Stimulated activated CD8-positive, alpha-beta memory T cell treated with anti-CD3 and anti-CD28 coated beads, Interleukin-4, amount 100 ng/mL, for 24 hours (primary cell): ENCODE measurements around the gene KLHL21.
"Not testable (repeated sequence)": the region's sequence is repeated elsewhere in the genome, so short reads cannot be mapped to it uniquely, and the experiment has no call there.

ENCODE experiments used
- DNase-seq: peaks from one replicate; pipeline ENCODE4 v3.0.0-alpha.2; 2020; ENCODE audit warnings: low read depth

Gene KLHL21, protein sequence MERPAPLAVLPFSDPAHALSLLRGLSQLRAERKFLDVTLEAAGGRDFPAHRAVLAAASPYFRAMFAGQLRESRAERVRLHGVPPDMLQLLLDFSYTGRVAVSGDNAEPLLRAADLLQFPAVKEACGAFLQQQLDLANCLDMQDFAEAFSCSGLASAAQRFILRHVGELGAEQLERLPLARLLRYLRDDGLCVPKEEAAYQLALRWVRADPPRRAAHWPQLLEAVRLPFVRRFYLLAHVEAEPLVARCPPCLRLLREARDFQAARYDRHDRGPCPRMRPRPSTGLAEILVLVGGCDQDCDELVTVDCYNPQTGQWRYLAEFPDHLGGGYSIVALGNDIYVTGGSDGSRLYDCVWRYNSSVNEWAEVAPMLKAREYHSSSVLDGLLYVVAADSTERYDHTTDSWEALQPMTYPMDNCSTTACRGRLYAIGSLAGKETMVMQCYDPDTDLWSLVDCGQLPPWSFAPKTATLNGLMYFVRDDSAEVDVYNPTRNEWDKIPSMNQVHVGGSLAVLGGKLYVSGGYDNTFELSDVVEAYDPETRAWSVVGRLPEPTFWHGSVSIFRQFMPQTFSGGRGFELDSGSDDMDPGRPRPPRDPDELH

DNA sequence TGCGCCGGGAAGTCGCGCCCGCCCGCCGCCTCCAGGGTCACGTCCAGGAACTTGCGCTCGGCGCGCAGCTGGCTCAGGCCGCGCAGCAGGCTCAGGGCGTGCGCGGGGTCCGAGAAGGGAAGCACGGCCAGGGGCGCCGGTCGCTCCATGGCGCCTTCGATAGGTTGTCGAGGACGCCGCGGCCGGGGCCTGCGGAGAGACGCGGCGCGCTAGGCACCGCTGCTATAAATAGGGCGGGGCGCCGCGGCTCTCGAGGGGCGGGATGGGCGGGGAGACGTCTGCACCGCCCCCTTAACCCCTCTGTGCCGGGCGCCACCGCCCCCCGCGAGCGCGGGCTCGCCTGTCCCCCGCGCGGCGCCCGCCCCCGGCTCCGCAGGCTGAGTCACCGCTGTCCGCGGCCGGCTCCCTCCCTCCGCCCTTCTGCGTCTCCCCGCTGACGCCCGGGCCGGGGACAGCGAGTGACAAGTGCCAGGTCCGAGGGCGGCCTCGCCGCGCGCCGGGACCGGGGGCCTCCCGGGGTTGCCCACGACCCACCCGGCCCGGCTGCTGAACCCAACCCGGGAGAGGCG lies at the start of gene KLHL21:
KLHL21 (minus strand) TSS at position 201 of the 569 bp plus-strand sequence; CDS start at position 149, 52 bp downstream.
- DNase-seq, result peak; percentile 83

DNA sequence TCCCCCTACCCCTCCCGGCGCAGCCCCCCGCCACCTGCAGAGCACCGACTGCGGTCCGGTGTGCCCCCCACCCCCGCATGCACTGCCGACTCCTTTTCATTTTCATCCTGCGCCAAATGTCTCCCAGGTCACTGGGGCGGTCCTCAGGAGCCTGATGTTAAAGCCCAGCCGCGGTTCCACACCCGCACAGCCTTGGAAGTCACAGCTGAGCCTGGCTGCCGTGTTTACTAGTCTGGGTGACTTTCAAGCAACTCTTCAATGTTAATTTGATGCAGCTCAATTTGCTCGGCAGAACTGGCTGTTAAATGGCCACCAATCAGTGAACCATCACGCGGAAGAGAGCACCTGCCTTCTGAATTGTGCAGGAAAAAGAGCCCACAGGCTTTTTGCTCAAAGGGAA lies 49.2 kb upstream of the KLHL21 start:
- DNase-seq, result no peak

DNA sequence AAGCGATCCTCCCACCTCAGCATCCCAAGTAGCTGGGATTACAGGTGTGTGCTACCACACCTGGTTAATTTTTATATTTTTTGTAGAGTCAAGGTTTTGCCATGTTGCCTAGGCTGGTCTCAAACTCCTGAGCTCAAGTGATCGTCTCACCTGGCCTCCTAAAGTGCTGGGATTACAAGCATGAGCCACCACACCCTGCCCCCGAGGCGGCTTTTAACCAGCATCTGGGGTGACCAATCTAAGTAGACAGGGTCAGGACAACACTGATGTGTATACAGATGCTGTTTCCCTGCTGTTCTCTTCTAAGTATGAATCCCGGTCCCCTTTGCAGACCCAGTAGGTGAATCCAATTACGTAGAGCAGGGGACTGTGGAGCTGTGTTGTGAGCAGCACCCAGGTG lies 45.9 kb upstream of the KLHL21 start:
- DNase-seq, result no peak

DNA sequence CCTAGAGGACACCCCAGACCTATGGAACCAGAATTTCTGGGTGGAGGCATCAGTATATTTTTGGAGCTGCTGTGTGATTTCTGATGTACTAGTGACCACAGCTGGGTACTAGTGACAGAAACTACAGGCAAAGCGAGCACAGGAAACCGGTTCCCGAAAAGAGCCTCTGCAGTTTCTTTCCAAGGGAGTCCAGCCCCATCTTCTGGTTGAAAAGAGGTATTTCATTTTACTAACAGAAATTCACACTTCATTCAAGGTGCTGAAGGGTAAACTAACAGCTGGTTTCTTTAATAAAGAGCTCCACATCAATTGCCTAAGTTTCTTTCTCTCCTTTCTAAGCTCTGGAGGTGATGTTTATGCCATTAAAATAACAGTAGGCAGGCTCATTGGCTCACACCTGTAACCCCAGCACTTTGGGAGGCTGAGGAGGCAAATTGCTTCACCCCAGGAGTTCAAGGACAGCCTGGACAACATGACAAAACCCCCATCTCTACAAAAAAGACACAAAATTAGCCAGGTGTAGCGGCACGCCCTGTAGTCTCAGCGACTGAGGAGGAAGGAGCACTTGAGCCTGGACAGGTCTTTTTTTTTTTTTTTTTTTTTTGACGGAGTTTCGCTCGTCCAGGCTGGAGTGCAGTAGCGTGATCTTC lies 44.0 kb upstream of the KLHL21 start:
- DNase-seq, result no peak

DNA sequence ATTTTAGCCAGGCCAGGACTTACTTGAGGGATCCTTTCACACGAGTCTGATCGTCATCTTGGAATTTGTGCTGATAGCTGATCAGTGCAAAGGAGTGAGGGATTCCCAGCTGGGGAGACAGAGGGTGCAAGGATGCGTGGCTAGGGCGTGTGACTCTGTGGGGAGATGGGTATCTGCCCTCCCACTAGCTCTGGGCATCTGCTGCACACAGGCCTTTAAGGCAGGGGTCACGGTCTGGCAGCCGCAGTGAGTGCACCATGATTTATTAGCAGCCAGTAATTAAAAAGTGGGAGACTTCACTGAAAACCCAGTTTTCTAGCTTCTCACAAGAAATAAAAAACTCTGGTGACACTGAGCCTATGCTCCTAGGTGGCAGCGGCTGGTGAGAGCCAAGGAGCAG lies 42.3 kb upstream of the KLHL21 start:
- DNase-seq, result no peak

DNA sequence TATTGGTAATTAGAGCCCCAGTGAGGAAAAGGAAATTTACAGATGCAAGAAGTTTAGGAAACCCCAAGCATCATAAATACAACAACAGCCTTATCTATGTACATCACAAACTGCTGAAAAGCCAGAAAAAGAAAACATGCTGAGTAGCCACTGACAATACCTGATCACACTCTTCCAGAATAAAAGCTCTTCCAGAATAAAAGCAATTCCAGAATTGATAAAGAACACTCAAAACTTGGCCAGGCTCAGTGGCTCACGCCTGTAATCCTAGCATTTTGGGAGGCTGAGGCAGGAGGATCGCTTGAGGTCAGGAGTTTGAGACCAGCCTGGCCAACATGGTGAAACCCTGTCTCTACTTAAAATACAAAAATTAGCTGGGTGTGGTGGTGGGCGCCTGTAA lies 38.2 kb upstream of the KLHL21 start:
- DNase-seq, result not testable (repeated sequence)

DNA sequence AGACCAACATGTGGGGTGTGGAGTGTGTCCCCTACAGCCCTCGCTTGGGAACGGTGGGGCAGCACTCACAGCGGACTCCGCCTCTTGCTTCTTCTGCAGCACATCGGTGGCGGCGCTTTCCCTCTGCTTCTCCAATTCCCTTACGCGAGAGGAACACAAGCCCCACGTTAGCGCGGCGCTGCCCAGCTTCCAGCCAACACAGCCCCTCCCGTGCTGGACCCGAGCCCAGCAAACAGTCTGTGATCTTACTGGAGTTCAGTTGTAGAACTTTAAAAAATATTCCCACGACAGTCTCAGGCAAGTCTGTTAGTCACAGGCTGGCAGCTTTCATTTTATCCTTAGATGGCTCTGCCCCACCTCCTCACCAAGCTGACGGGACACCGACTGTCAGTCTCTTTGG lies 35.6 kb upstream of the KLHL21 start:
- no peak for DNase-seq

DNA sequence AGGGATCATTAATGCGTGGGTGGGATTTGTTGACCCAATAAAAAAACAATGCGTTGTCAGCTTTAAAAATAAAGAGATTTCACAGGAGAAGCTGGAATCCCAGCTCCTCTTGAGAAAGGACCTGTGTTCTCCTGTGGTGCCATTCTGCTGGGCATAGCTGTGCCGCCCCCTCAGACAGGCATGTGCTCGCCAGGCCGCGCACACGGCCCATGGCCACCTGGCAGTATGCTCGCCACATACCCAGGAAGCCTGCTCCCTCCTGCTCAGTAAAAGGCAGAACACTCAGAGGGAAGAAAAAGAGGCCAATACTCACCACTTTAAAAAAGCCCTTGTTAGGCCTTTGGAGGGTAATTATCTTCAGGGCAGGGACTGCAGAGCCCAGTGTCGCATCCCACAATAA lies 35.1 kb upstream of the KLHL21 start:
- no peak for DNase-seq

DNA sequence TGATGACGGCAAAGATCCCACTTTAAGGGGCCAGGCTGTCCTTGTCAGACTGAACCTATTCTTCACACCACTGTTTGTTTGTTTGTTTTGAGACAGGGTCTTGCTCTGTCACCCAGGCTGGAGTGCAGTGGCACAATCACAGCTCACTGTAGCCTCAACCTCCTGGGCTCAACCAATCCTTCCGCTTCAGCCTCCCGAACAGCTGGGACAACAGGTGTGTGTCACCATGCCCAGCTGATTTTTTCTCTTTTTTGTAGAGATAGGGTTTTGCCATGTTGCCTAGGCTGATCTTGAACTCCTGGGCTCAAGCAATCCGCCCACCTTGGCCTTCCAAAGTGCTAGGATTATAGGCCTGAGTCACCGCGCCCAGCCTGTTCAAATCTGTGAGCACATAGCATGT lies 34.1 kb upstream of the KLHL21 start:
- DNase-seq, result not testable (repeated sequence)

DNA sequence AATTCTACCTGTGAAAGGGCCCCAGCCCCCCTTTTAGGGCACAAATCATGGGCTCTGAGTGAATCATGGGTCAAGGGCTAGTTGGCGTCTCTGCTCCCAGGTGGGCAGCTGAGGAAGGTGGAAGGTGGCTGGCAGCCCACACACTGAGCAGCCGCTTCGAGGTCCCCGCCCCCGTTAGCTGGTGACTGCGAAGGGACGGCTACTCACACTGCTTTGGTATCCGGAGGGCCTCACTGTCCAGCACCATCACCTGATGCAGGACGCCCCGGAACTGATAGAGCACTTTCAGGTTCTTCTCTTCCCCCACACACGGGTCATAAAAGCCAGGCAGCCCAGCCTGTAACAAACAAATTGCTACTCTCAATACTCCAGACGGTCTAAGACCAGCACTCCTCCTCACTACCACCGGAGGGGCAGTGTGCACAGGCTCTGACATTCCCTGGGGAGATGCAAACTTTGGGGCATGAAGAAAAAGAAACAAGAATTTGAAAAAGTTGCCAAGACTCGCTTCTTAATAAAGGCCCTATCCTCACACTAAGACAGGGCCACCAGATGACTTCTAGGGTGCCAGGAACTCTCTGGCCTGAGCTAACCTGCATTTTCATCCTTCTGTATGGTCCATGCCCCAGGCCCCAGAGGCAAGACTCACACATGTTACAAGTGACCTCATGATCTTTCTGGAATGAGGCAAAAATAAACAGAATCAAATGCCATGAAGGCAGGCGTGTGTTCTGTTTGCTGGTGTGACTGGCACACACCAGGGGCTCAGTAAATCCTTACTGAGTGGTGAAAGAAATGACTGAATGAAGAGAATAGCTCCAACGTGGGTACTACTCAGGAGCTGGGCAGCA lies 33.5 kb upstream of the KLHL21 start:
- no peak for DNase-seq

DNA sequence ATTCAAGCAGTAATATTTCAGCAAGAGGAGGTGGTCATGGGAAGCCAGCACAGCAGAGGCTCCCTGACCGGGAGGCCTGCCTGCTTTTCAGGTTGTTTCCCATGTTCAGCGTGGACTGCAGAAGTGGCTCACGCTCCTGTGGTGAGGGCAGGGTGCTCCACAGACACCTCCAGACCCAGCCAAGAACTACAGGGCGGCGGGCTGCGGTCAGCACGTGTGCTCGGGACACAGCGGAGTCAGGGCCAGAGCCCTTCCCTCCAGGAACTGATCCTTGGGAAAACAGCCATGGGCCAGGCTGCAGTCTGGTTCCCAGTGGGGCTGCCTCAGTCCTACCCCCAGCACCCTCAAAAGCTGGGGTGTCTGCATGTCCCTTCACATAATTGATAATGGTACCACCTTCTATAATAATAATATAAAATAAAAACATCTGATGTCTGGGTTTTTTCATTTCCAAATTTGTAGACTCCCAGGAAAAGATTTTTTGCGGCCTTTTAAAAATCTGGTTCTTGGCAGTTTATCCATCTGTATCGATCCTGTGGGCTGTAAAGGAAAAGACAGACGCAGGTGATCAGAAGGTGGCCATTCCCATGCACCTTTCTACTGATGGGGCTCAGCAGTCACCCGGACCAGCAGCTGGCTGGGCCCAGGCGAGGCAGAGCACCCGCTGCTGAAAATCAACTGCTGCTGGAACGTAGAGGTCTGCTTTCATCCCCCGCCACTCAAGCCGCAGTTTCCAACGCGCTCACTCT lies 32.7 kb upstream of the KLHL21 start:
- no peak for DNase-seq

DNA sequence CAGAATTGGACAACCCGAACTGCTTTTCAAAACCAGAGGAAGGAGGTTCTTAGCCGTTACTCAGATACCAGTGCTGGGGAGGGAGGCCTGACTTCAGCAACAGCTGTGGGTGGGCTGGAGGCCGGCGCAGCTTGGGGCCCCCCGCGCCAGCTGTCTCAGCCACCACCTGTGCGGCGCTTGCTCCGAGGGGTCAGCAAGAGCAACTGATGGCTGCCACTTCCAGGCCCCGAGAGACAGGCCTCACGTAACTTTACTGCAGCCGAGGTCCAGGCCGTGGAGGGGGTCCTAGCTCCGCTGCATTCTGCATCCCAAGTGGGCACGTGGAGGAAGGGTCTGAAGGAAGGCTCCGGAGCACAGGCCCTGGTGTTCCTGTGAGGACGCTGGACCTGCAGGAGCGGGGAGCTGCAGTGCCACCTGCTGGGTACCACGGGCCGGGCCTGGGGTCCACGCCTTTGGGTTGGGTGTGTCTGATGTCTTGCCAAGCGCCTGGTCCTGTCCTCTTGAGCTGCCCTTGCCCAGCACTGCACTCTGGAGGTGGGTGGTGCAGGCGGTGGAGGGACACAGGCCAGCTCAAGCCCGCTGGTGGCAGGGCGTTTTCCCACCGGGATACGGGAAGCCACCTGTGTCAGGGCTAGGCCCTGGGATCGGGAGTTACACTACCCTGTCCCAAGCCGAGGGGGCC lies 31.8 kb upstream of the KLHL21 start:
- DNase-seq, result peak; percentile 35

DNA sequence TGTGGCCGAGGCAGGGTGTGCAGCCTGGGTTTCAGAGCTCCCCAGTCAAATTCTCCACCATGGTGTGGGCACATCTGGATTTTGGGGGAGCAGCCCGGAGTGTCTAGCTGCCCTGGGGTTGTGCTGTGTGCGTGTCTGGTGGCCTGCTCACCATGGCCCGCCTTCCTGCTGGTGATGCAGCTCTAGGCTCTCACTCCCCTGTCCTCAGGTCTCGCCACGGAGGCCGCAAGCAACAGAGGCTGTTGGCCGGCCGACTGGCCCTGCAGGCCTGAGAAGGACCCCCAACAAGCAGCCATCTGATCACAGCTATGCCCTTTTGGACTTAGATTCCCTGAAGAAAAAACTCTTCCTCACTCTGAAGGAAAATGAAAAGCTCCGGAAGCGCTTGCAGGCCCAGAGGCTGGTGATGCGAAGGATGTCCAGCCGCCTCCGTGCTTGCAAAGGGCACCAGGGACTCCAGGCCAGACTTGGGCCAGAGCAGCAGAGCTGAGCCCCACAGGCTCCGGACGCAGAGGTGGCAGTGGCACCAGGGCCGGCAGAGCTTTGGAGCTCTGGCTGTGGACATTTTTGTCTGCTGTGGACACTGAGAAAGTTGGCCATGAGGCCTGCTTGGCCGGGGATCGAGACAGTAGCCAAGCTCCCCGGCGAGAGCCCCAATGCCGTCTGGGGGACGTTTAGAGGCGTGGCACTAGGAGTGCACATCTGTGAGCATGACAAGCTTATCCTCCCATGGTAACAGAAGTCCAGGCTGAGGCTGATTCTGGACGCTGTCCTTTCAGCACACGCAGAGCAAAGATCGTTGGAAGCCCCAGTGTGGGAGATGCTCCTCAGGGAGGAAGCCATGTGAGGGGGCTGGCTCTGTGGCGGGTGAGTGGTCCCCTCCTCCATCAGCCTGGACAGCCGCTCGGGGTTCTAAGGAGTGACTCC lies 30.2 kb upstream of the KLHL21 start:
- DNase-seq, result no peak

DNA sequence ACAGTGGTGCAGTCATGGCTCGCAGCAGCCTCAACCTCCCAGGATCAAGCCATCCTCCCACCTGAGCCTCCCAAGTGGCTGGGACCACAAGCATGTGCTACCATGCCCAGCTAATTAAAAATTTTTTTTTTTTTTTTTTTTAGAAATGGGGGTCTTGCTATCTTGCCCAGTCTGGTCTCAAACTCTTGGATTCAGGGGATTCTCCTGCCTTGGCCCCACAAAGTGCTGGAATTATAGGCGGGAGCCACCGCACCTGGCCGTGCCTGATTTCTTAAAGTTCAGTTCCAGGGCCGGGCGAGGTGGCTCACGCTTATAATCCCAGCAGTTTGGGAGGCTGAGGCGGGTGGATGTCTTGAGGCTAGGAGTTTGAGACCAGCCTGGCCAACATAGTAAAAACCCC lies 28.4 kb upstream of the KLHL21 start:
- no peak for DNase-seq

DNA sequence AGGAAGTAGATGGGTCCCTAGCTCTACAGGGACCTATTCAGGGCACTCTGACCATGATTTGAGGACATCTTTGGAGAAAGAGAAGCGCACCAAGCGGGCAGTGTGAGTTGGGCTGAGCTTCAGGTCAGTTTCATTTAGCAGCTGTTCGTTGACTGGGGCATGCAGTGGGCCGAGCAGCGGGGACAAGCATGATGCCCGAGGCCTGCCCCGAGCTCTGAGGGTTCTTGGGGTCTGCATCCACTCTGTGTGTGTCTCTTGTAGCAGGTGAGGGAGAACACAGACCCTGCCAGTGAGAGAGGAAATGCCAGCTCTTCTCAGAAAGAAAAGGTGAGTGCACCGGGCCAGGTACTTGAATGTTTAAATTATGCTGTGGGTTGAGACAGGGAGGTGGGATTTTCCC lies 27.4 kb upstream of the KLHL21 start:
- DNase-seq, result no peak

DNA sequence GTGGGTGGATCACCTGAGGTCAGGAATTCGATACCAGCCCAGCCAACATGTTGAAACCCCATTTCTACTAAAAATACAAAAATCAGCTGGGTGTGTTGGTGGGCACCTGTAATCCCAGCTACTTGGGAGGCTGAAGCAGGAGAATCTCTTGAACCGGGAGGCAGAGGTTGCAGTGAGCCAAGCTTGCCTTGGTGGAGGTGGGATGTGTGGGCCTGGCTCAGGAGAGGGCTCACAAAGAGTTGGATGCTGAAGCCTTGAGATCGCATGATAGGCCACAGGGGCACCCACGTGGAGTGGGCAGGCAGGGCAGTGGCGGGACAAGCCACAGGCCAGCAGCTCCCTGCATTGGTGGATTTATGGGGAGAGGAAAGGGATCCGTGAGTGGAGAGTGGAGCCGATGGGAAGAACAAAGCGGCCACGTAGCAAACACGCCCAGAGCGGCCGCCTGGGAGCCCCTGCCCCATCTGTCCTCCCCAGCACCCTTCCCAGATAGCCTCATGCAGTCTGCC lies 26.4 kb upstream of the KLHL21 start:
- DNase-seq, result no peak

DNA sequence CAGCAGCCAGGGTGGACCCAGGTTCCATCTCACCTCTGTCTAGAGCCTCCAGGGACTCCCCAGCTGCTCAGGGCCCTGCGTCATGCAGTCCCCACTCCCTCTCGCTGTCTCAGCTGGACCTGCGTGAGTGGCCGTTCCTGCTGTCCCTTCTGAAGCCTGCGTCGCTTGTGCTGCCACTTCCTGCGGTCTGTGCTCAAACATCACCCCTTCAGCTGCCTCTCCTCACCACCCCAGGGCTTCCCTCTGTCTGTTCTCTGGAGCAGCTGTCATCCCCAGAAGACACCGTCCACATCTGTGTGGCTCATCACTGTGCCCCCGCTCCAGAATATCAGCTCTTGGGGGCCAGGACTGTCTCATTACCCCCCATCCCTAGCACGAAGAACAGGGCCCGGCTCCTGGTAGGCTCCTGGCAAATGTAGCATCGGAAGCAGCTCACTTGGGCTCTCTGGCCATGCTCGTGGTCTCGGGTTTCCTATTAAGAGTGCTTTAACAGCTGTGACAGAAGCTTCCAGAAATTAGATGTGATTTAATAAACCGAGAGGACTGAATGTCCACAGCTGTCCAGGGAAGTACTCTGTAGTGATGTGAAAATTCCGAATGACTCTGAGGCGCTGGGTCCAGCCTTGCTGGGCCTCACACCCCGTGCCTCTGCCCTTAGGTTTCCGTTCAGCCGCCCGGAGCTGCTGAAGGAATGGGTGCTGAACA lies 25.3 kb upstream of the KLHL21 start:
- DNase-seq, result no peak

DNA sequence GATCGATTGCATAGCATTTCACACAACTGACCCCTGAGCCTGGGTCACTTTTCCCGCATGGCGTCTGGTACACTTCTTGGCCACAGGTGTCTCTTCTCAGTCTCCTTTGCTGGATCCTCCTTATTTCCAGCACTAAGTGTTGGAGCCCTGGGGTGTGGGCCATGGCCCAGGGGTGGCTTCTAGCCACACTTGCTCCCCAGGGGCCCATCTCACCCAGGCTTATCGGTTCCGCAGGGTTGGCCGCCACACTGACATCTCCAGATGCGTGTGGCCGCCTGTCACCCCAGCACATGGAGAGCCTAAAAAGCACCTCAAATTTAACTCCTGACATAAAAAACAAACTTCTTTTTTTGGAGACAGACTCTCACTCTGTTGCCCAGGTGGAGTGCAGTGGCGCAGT lies 24.4 kb upstream of the KLHL21 start:
- DNase-seq, result no peak
